NCI-H1436 (cell line): ENCODE data around the gene DQX1.
"Not testable (repeated sequence)": the region's sequence is repeated elsewhere in the genome, so short reads cannot be mapped to it uniquely, and the experiment has no call there.

Experiments
- DNase-seq: peaks from one replicate; lab custom pipeline; 2025; lab: John Stamatoyannopoulos, UW

DQX1 gene, protein sequence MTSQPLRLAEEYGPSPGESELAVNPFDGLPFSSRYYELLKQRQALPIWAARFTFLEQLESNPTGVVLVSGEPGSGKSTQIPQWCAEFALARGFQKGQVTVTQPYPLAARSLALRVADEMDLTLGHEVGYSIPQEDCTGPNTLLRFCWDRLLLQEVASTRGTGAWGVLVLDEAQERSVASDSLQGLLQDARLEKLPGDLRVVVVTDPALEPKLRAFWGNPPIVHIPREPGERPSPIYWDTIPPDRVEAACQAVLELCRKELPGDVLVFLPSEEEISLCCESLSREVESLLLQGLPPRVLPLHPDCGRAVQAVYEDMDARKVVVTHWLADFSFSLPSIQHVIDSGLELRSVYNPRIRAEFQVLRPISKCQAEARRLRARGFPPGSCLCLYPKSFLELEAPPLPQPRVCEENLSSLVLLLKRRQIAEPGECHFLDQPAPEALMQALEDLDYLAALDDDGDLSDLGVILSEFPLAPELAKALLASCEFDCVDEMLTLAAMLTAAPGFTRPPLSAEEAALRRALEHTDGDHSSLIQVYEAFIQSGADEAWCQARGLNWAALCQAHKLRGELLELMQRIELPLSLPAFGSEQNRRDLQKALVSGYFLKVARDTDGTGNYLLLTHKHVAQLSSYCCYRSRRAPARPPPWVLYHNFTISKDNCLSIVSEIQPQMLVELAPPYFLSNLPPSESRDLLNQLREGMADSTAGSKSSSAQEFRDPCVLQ

DNA sequence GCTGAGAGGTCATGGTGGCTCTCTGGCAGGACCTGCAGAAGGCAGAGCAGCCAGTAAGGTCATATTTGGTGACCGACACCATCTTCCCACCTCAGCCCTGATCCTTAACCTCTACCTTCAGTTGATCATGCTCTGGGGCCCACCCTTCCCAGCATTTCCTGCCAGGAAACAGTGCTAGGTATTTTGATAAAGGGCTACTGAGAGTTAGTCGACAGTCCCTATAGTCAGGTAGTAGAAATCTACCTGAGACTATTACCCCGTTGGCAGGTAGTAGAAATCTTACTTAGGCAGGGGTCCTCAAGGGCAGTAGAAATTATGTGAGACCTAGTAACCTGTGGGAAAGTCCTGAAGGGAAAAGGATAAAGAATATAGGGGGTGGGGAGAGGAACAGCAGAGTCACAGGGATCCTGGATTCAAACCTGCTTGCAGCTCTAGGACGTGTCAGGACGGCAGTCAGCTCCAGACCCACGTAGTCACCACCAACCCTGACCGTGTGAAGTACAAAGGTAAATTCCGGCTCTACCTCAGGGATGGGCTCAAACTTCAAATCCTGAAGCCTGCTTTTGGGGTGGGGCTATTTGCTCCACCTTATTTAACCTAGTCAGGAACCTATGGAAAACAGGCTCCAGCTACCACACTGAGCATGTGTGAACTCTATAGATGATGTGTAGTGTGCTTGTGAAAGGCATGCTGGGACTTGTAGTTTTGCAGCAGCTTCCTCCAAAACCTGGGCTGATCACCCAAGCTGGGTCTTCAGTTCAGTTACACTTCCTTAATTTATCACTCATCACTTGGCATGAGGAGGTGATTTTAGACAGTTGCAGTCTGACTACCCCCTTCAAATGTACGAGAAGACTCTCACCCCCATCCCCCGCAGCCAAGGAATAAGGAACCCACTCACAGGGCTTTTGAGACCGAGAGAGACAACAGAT lies at the start of gene DQX1:
Gene DQX1 (minus strand): TSS at position 515 of the 932 bp plus-strand sequence. CDS start 502 bp downstream, at position 13.
- DNase-seq = no peak

DNA sequence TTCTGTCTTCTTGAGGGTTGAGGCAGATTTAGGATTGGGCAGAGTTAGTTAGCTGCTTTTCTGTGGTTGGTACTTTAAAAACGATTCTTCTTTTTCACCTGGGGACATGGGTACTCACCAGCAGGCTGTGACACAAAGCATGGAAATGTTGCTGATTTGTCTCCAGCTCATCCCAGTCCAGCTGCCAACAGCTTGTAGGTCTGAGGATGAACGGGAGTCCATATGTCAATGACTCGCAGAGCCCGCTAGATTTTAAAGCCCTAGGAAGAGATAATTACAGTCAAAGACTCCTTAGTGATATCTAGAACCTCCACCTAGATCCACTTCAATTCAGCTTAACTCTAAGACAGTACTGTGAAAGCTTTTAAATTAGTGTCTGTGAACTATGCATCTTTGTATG lies 49.3 kb upstream of the DQX1 start:
- no peak for DNase-seq

DNA sequence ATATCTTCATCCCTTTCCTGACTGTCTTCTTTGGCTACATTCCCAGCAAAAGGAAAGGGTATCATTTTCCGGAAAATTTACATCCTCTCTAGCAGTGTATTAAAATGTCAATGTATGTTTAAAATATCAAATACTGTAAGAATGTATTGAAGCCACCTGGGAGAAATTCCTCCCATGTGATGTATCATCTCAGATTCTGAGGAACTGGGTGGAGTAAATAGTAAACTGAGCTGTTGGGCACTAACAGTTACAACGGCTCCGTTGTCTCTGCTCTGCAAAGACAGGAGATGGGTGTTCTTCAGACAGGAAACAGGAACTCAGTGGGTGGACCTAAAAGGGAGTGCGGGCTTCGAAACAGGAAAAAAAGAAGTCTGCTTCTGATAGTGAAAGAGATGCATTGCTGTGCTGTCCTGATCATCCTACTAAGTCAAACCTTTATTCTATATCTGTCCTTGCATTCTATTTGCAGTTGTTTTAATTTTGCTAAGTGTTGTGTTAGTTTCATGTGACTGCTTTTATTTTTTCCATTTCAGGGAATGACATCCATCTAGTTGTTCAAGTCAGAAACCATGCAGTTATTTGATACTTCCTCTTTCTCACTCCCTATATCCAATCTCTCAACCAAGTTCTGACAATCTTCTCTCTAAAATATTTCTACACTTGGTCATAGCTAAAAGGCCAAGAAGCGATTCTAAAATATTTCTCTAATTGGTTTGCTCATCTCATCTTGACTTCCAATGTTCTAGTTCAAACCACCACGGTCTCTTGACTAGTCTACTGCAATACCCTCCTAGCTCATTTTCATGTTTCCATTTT lies 47.9 kb upstream of the DQX1 start:
- no peak for DNase-seq

DNA sequence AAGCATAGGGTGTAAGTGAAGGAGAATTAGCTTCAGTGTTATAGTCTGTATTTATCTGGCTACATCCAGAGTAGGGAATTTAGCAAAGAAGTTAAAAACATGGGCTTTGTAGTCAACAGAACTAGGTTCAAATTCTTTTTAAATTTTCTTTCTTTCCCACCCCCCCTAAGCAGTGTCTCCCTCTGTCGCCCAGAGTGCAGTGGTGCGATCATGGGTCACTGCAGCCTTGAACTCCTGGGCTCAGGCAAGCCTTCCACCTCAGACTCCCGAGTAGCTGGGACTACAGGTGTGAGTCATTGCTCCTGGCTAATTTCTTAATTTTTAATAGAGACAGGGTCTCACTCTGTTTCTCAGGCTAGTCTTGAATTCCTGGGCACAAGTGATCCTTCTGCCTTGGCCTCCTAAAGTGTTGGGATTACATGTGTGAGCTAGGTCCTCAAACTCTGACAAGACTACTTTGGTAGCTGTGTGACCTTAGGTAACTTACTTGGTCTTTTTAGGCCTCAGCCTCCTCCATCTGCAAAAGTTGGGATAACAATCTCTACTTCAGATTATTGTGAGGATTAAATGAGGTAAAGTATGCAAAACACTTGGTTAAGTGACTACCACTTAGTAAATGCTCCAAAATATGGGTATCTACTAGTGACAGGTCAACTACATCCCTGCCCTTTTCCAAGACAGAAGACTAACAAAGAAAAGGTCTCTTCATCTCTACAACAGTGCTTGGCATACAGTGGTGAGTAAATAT lies 46.3 kb upstream of the DQX1 start:
- DNase-seq = no peak

DNA sequence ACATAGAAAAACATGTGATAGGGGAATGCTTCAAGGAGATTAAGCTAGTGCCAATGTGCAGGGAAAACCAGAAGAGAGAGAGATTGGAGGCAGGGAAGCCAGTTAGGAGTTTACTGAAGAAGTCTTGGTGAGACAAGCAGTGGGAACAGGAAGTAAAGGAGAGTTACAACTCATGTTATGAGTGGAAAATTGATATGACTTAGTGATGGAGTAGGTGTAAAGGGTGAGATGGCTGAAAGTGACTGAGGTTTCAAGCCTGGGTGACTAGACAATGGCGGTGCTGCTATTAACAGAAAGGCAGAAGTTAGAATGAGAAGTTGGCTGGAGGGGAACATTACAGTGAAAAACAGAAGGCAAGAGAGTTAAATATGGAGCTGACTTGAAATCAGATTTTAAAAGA lies 45.0 kb upstream of the DQX1 start:
- DNase-seq = no peak

DNA sequence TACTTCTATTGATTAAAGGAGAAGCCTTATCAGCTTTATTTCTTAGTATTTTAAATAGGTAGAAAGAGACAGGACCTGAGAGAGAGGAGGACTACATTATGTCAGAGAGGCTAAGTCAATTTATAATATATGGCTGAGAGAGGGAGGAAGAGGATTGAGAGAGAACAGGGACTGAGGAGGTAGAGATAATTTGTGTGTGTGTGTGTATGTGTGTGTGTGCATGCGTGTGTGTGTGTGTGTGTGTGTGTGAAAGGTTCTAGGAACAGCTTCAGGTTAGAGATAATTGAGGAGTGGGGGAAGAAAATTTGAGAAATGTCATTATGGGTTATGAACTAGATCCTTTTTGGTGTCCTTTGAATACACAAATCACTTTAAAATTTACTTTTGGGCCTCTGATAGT lies 43.7 kb upstream of the DQX1 start:
- no peak for DNase-seq

DNA sequence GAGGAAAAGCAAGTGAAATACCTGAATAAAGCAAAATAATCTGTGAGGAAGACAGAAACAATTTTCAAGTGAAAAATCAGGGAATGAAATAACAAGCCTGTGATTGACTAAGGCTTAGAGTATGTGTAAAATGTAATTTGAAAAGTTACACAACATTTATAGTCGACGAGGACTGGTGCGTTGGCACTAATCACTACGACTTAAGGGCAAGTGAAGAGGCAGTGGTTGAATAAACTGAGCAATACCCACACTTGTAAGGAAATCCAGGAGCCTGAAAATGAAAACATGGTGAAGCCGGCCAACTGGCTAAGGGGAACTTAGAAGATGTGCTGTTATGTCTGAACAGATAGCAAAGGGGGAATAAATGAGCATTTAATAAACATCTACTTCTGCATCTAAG lies 41.9 kb upstream of the DQX1 start:
- DNase-seq = no peak

DNA sequence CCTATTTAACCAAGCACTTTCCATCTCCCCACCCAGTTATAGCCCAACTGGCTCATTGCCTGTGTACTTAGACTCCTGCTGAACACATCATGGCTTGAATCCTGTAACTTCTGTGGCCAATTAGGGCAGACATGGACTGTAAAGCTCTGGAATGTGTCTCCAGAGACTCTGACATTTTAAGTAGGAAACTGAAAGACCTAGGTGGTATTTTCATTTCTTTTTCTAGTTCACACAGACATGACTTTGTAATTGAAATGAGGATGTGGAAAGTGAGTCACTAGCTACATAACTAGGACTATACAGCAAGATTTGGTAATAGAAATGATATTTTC lies 40.7 kb upstream of the DQX1 start:
- no peak for DNase-seq

DNA sequence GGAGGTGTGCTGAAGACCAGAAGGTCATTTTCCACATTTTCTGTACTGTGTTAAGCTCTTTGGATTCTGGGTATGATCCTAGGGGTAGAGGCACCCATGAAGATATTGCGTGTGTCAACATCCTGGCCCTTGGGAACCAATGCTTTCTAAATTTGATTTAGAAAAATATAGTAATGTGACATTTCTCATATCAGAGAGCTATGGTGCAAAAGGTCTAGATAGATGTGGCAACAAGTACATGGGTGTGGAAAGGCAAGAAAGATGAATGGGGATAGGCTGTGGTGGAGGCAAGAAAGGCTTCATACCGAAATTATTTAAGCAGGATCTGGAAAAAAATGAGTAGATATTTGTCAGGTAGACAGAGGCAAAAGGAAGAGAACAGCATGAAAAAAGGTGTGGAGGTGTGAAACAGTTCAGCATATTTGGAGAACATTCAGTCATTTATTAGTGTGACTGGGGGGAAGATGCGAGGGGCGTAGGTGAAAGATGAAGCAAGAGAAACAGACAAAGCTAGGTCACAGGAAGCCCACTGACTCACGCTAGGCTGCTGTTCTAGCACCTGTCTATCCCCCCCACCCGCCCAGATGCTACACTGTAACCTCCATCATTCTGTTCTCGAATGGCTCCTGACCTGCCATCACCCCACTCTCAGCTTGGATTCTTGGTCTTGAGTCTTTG lies 40.2 kb upstream of the DQX1 start:
- no peak for DNase-seq

DNA sequence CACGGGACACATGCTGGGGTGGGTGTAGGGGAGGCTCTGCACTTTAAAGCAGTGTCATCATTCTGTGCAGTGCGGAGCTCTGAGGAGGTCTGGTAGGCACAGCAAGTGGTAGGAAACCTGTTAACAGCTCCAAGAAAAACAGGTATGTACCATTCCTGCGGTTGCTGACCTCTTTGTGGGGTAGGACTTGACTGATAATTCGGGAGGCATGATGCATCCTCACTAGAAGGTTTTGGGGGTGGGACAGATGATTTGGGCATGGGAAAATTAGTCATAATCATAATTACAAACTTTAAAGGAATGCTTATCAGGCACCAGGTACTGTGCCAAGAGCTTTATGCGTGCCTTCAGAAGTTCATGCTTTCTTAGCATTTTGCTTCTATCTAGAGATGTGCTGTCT lies 38.2 kb upstream of the DQX1 start:
- no peak for DNase-seq

DNA sequence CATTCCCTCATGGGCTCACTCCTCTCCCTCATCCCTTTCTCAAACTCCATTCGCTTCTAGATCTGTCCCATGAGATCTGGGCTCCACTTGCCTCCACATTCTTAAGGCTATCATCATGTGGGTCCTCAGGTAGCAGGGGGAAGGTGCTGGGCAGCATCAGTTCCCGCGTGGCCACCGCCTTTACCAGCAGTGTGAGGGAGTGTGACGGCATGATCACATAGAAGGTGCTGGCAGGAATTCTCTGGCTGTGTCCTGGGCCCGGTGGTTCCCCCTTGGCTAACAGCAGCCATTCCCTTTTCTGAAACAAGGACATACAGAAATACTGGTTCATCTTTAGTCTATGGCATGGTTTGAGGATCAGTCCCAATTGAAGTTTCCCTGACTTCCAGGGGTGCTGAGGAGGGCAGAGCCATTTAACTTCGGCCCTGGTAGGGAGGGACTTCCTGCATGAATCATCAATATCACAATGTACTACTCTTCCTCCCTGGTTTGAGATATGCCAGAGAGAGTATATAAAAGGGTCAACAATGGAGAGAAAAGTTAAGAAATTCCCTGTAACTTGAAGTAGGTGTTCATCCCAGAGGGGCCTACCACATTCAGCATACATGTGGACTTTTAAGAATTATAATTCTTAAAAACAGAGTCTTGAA lies 36.2 kb upstream of the DQX1 start:
- no peak for DNase-seq

DNA sequence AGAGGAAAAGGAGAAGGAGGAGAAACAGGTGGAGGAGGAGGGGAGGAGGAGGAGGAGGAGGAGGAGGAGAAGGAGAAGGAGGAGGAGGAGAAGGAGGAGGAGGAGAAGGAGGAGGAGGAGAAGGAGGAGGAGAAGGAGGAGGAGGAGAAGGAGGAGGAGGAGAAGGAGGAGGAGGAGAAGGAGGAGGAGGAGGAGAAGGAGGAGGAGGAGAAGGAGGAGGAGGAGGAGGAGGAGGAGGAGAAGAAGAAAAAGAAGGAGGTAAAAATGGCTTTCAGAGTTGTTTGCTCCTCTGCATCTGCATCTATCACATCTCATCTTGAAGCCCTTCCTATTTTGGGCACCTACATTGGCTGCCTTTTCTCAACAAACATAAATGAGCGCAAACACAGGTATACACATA lies 35.0 kb upstream of the DQX1 start:
- DNase-seq = not testable (repeated sequence)

DNA sequence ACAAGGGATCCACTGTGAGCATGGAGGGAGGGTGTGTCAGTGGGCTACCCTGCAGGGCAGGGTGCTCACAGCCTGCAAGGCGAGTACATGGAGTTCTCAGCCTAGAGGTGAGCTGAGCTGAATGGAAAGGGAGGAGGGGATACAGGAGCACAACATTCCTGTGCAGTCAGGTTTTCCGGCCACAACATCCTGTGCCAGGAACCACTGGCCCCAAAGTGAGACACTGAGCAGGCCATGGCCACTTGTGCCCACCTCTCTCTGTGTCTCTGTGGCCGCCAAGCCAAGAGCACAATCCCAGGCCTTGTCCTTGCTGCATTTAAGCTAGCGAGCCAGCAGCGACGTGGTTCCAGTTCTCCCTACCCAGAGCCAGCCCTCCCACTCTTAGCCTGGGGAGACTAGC lies 34.6 kb upstream of the DQX1 start:
- DNase-seq = no peak

DNA sequence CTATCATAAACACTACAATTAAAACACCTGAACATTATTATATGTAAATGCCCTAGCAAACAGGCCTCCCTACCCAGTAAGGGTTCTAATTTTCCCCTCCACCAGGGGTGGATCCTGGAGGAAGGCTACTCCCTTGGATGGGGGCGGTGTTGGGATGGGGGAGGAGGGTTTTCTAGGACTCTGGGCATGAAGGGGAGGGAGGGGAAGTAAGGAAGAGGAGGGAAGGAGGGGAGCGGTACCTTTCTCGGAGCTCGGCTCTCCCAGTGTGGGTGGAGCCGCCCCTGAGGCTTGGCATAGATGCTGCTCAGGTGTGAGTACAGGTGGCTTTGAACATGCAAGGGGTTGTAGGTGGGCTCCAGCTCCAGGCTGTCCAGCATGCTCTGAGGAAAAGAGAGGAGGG lies 33.9 kb upstream of the DQX1 start:
- no peak for DNase-seq

DNA sequence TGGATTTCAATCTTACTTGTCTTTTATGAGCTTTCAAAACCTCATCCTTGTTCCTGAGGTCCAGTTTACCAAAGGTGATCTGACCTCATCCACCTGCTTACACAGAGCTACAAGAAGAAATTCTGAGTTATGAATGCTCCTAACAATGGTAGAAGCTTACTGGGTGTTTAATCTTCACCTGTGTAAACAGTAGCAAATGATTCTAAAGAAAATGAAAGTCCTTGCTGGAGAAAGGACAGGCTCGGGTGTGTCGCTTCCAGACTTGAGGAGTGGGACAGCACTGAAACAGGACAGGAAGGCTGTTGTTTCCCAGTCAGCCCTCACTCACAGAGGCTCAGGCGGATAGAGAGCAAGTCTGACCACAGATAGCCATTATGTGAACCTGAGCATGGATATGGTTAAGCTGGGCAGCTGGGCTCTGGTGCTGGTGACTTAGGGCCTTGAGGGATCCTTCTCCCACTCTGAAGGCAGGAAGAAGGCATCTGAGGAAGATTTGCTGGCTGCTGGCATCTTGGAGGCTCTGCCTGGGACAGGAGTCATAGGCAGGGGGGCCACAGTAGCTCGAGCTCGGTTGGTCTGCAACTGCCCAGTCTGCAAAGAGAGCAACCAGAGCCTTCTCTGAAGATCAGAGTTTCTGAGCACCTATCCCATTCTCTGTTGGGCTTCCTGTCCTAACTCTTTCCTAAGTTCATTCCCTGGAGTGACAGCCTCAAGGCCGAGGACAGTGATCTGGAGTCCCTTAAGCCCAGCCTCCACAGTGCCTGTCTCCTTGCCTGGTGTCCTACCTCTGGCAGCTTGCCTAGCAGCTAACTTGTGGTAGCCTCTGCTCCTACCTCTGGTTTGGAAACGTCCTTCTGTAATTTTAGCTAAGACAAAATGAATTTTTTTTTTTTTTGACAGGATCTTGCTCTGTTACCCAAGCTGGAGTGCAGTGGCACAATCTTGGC lies 32.5 kb upstream of the DQX1 start:
- no peak for DNase-seq

DNA sequence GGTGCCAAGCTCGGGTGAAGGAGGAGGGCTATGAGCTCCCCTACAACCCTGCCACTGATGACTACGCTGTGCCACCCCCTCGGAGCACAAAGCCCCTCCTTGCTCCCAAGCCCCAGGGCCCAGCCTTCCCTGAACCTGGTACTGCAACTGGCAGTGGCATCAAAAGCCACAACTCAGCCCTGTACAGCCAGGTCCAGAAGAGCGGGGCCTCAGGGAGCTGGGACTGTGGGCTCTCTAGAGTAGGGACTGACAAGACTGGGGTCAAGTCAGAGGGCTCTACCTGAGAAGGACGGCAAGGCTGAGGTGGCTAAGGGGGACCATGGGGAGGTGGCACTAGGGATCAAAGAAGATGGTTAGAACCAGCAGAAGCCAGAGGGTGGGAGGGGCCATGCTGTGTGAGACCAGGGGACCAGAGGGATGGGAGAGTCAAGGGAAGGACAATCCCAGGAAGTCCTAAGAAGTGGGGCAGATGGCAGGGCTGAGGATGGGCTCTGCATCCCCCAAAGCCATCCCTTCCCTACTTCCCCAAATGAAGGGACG lies 30.9 kb upstream of the DQX1 start:
- DNase-seq = no peak

DNA sequence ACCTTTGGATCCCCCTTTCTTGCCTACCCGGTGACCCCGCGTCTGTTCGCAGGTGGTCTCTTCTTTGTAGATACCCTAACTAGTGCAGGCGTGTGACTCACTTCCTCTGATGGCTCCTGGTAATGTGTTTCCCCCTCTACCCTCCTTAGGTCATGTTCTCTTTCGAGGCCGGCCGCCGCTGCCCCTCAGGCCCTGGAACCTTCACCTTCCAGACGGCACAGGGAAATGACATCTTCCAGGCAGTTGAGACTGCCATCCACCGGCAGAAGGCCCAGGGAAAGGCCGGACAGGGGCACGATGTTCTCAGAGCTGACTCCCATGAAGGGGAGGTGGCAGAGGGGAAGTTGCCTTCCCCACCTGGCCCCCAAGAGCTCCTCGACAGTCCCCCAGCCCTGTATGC lies 30.1 kb upstream of the DQX1 start:
- DNase-seq = no peak

DNA sequence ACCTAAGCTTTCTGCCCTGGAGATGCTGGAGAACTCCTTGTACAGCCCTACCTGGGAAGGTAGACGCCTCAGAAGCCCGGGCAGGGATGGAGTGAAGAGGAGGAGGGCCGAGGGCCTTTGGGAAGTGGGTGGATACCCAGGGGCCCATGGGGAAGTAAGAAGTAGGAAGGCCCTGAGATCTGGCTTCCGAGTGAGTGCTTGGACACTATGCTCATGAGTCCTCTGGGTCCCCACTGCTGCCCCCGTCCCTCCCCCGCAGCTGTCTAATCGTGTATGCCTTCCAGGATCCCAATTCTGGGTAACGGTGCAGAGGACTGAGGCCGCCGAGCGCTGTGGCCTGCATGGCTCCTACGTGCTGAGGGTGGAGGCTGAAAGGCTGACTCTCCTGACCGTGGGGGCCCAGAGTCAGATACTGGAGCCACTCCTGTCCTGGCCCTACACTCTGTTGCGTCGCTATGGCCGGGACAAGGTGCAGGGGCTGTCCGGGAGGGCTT lies 29.6 kb upstream of the DQX1 start:
- no peak for DNase-seq
